IMR-90 (cell line): Measurements from ENCODE around the gene TDRD6. TPM values are rescaled to one million over a fixed set of nuclear protein-coding genes. Genes with fewer than 3 reads are reported as not detected.

Experiments
- ATAC-seq: fragments of 200-7000 bp; cut with Tn5 transposase; 2 replicates; pipeline ENCODE4 v1.9.1; 2020; ENCODE audit warnings: low read depth, mild to moderate bottlenecking, moderate library complexity
- BruUV-seq: library from RNA; stranded (reverse); fragments of 400-500 nt; replicated peaks from 2 replicates; lab custom pipeline; 2021; lab: Mats Ljungman, UMichigan
- CTCF ChIA-PET: fragments of 300-600 bp; formaldehyde crosslinking; extraction: SDS; loops from one replicate; lab custom pipeline; 2021; ENCODE audit warnings: antibody characterized with exemption; lab: Yijun Ruan, JAX
- POLR2A ChIA-PET: fragments of 300-600 bp; sonication (Branson Sonifier 250); formaldehyde crosslinking; loops from one replicate; lab custom pipeline; 2022; ENCODE audit warnings: antibody characterized with exemption; ENCODE audit not compliant: unreplicated experiment; lab: Charles Lee
- DNase-seq: peaks from one replicate; pipeline ENCODE4 v3.0.0; 2013
- H2AFZ ChIP-seq: replicated peaks from 2 replicates; pipeline ENCODE3; 2013; ENCODE audit warnings: low read length, mild to moderate bottlenecking; ENCODE audit not compliant: poor library complexity
- H2AK5ac ChIP-seq: 2 replicates; pipeline ENCODE4 v1.6.1; 2013; ENCODE audit warnings: low read depth, low read length, inconsistent platforms
- H2AK9ac ChIP-seq: replicated peaks from 2 replicates; pipeline ENCODE3; 2013; ENCODE audit warnings: mild to moderate bottlenecking, low read depth, low read length, moderate library complexity; ENCODE audit not compliant: poor library complexity
- H2BK120ac ChIP-seq: 2 replicates; pipeline ENCODE4 v1.6.1; 2013; ENCODE audit warnings: low read depth, low read length, inconsistent platforms
- H2BK15ac ChIP-seq: 3 replicates; pipeline ENCODE4 v1.6.1; 2013; ENCODE audit warnings: low read depth, low read length, inconsistent platforms
- H2BK20ac ChIP-seq: 2 replicates; pipeline ENCODE4 v1.6.1; 2013; ENCODE audit warnings: low read depth, mild to moderate bottlenecking, inconsistent platforms, low read length, moderate library complexity
- H2BK5ac ChIP-seq: 2 replicates; pipeline ENCODE4 v1.6.1; 2013; ENCODE audit warnings: mild to moderate bottlenecking, low read depth, low read length, inconsistent platforms; ENCODE audit not compliant: poor library complexity, severe bottlenecking
- H3K14ac ChIP-seq: replicated peaks from 2 replicates; pipeline ENCODE4 v1.6.1; 2013; ENCODE audit warnings: low read depth, low read length, inconsistent platforms
- H3K18ac ChIP-seq: 2 replicates; pipeline ENCODE4 v1.6.1; 2013; ENCODE audit warnings: low read depth, low read length, control low read depth
- H3K23ac ChIP-seq: 2 replicates; pipeline ENCODE4 v1.6.1; 2013; ENCODE audit warnings: low read depth, low read length, inconsistent platforms
- H3K27ac ChIP-seq: 2 replicates; pipeline ENCODE4 v1.5.1; 2013; ENCODE audit warnings: mild to moderate bottlenecking, control low read depth, low read length; ENCODE audit not compliant: insufficient read depth
- H3K27me3 ChIP-seq: 2 replicates; pipeline ENCODE4 v1.6.1; 2013; ENCODE audit warnings: low read length; ENCODE audit not compliant: control insufficient read depth, insufficient read depth
- H3K36me3 ChIP-seq: 2 replicates; pipeline ENCODE4 v1.6.1; 2013; ENCODE audit warnings: low read length, mixed read lengths; ENCODE audit not compliant: control insufficient read depth, insufficient read depth
- H3K4ac ChIP-seq: 2 replicates; pipeline ENCODE4 v1.6.1; 2013; ENCODE audit warnings: low read depth, low read length, inconsistent platforms
- H3K4me1 ChIP-seq: 2 replicates; pipeline ENCODE4 v1.6.1; 2013; ENCODE audit warnings: low read length, mixed read lengths; ENCODE audit not compliant: control insufficient read depth, insufficient read depth
- H3K4me2 ChIP-seq: 2 replicates; pipeline ENCODE4 v1.6.1; 2013; ENCODE audit warnings: low read depth, mild to moderate bottlenecking, control low read depth, low read length, moderate library complexity
- H3K4me3 ChIP-seq: 2 replicates; pipeline ENCODE4 v1.5.1; 2013; ENCODE audit warnings: low read depth, mild to moderate bottlenecking, control low read depth, low read length, moderate library complexity; ENCODE audit not compliant: insufficient read depth
- H3K56ac ChIP-seq: 2 replicates; pipeline ENCODE4 v1.6.1; 2013; ENCODE audit warnings: low read length, inconsistent platforms; ENCODE audit not compliant: insufficient read depth; ENCODE audit errors: extremely low read depth
- H3K79me1 ChIP-seq, 2 experiments: 2 replicates each; pipeline ENCODE4 v1.6.1; 2013; ENCODE audit warnings: low read length in 2 of 2, inconsistent platforms in 1 of 2, low read depth in 1 of 2
- H3K9ac ChIP-seq: 2 replicates; pipeline ENCODE4 v1.6.1; 2013; ENCODE audit warnings: low read depth, low read length, control low read depth
- H3K9me1 ChIP-seq: 2 replicates; pipeline ENCODE4 v1.6.1; 2013; ENCODE audit warnings: low read length, inconsistent platforms; ENCODE audit not compliant: insufficient read depth
- H3K9me3 ChIP-seq: 2 replicates; pipeline ENCODE4 v1.6.1; 2013; ENCODE audit warnings: low read length; ENCODE audit not compliant: control insufficient read depth, insufficient read depth
- H4K20me1 ChIP-seq: 2 replicates; pipeline ENCODE4 v1.6.1; 2013; ENCODE audit warnings: low read length, inconsistent platforms; ENCODE audit not compliant: insufficient read depth
- H4K5ac ChIP-seq: 2 replicates; pipeline ENCODE4 v1.6.1; 2013; ENCODE audit warnings: mild to moderate bottlenecking, low read depth, low read length, control low read depth
- H4K8ac ChIP-seq, 2 experiments: 2 replicates each; pipeline ENCODE4 v1.6.1; 2013; ENCODE audit warnings: low read depth in 2 of 2, low read length in 2 of 2, control low read depth in 1 of 2, inconsistent platforms in 1 of 2
- H4K91ac ChIP-seq: 2 replicates; pipeline ENCODE4 v1.6.1; 2013; ENCODE audit warnings: low read depth, low read length, inconsistent platforms; ENCODE audit not compliant: insufficient read depth
- CHD1 ChIP-seq: IDR thresholded peaks from 2 replicates; pipeline ENCODE4 v1.6.1; 2012; ENCODE audit warnings: low read depth, low read length, improper control_type of control experiment
- MAZ ChIP-seq: IDR thresholded peaks from 2 replicates; pipeline ENCODE4 v1.6.1; 2012; ENCODE audit warnings: low read depth, mild to moderate bottlenecking, low read length, improper control_type of control experiment, moderate library complexity, borderline replicate concordance
- WGBS, 2 experiments: methylation state at CpG; one replicate each; pipeline versions ENCODE4 v1.1.5 to v1.1.7; 2013; ENCODE audit warnings: missing lambda C conversion rate in 2 of 2; ENCODE audit not compliant: insufficient read length in 1 of 2; ENCODE audit errors: extremely low coverage in 2 of 2; 5-methylcytosine and 5-hydroxymethylcytosine counted together
- dilution Hi-C: fragments of 300-500 bp; cut with HindIII; formaldehyde crosslinking; loops from one replicate; pipeline ENCODE4 v1.14.3; 2018; ENCODE audit warnings: low sequenced_read_pairs; ENCODE audit not compliant: unreplicated experiment
- in situ Hi-C: fragments of 300-500 bp; cut with MboI; formaldehyde crosslinking; loops from 3 replicates; pipeline ENCODE4 v1.14.3; 2019; ENCODE audit warnings: low sequenced_read_pairs, inconsistent platforms, mixed read lengths
- intact Hi-C: fragments of 100-400 bp; cut with micrococcal nuclease; formaldehyde crosslinking; loops from 2 replicates; pipeline ENCODE4 v1.10.0; 2022
- polyA plus RNA-seq, 3 experiments: library from polyadenylated mRNA; depleted of rRNA; stranded (reverse); fragments of >200 nt; gene quantifications; 2 replicates each; pipeline ENCODE4 v1.2.3, GENCODE V29; 2012; ENCODE audit warnings: low replicate concordance in 1 of 3
- total RNA-seq: library from RNA; depleted of rRNA; stranded (reverse); fragments of >200 nt; gene quantifications from 2 replicates; pipeline ENCODE4 v1.2.3, GENCODE V29; 2012
- TF ChIP-seq, protein P1 (sequence below): conservative IDR thresholded peaks from 2 replicates; pipeline ENCODE4 v1.5.1; 2012; ENCODE audit warnings: mild to moderate bottlenecking, low read depth, low read length, improper control_type of control experiment

TDRD6 gene
- total and polyA plus RNA-seq, 2 of the 4 experiments (the other 2 are of a cell fraction): not detected

GRCh38 chr6:46652603-46653438 lies 34.9 kb upstream of the TDRD6 start, which contains the start of the genes CYP39A1 and SLC25A27:
CYP39A1 (minus strand) TSS chr6:46652818; CDS start chr6:46652582, 236 bp downstream.
SLC25A27 (plus strand) TSS chr6:46652975; CDS start chr6:46653193, 218 bp downstream.
- H3K56ac ChIP-seq: no peak within 1 kb of the TSS
- 2% methylated on average over 17 of the region's 72 CpGs; no CpG with 5 or more reads in 1 of the 2 experiments for WGBS, 2 experiments
- ChIA-PET POLR2A (no interaction called here), CTCF (interaction anchor here (0.6 kb wide), 2 partner anchors 49 to 511 kb away, joined by 3 read pairs; no protein-coding TSS in a partner anchor)
- DNase-seq: peak; percentile 59
- H4K5ac ChIP-seq: no peak within 1 kb of the TSS
- no peak within 1 kb of the TSS for H4K91ac ChIP-seq
- peak within 1 kb of the TSS; percentile 76 for H3K4me3 ChIP-seq
- peak within 1 kb of the TSS; percentile 10; the same call in 1 of the 2 replicates for H3K9ac ChIP-seq
- H2BK120ac ChIP-seq: no peak within 1 kb of the TSS
- no peaks in the 10 kb centered on the region for H4K20me1 ChIP-seq
- H2AFZ ChIP-seq: peak within 1 kb of the TSS; percentile 97
- no peaks in the 10 kb centered on the region for H3K9me1 ChIP-seq
- H2BK5ac ChIP-seq: no peak within 1 kb of the TSS
- intact Hi-C loops (no loop called here), dilution Hi-C loops (no loop called here), in situ Hi-C loops (no loop called here)
- H3K9me3 ChIP-seq: no peaks in the 10 kb centered on the region
- H3K36me3 ChIP-seq: no peaks in the 10 kb centered on the region
- no peak within 1 kb of the TSS for H2AK5ac ChIP-seq
- TF ChIP-seq MAZ (peak; percentile 50; the same call in 1 of the 2 replicates), CHD1 (no peak)
- TF ChIP-seq, protein P1, sequence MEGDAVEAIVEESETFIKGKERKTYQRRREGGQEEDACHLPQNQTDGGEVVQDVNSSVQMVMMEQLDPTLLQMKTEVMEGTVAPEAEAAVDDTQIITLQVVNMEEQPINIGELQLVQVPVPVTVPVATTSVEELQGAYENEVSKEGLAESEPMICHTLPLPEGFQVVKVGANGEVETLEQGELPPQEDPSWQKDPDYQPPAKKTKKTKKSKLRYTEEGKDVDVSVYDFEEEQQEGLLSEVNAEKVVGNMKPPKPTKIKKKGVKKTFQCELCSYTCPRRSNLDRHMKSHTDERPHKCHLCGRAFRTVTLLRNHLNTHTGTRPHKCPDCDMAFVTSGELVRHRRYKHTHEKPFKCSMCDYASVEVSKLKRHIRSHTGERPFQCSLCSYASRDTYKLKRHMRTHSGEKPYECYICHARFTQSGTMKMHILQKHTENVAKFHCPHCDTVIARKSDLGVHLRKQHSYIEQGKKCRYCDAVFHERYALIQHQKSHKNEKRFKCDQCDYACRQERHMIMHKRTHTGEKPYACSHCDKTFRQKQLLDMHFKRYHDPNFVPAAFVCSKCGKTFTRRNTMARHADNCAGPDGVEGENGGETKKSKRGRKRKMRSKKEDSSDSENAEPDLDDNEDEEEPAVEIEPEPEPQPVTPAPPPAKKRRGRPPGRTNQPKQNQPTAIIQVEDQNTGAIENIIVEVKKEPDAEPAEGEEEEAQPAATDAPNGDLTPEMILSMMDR: 0 out of 2 replicates have a peak, but pooled peaks have one; percentile 5
- H3K18ac ChIP-seq: no peak within 1 kb of the TSS
- no peak within 1 kb of the TSS for H3K27ac ChIP-seq
- no peak within 1 kb of the TSS for H3K14ac ChIP-seq
- no peak within 1 kb of the TSS for H3K4ac ChIP-seq
- H3K4me1 ChIP-seq: no peaks in the 10 kb centered on the region
- H2AK9ac ChIP-seq: peak within 1 kb of the TSS; percentile 30
- H2BK20ac ChIP-seq: no peak within 1 kb of the TSS
- H3K23ac ChIP-seq: peak within 1 kb of the TSS; percentile 24; the same call in 1 of the 2 replicates
- no peak within 1 kb of the TSS for H4K8ac ChIP-seq
- H3K4me2 ChIP-seq: peak within 1 kb of the TSS; percentile 78
- no peak within 1 kb of the TSS for H2BK15ac ChIP-seq
- H3K79me1 ChIP-seq: no peaks in the 10 kb centered on the region
- no TSS peak for BruUV-seq
- peak; percentile 100 for ATAC-seq
- H3K27me3 ChIP-seq: no peaks in the 10 kb centered on the region
